Measurements from ENCODE around the gene MAP3K7CL.

Gene MAP3K7CL

GRCh38 chr21:29170944-29171343 is 40.5 kb downstream of the MAP3K7CL start:
- no peak for DNase-seq

DNA sequence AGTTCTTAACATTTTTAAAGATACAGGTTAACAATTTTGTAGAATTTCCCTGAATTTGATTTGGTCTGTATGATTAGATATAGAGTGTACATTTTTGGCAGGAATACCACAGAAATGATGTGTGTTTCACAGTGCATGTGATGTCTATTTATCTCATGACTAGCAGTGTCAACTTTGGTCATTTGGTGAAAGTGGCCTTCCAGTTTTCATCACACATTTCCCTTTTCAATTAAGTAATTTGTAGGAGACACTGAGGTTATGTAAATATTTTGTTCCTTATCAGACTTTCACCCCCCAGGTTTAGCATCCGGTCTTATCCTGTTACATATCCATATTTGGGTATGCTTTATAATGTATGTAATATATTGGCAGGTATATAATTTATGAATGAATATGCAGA is 41.8 kb downstream of the MAP3K7CL start:
- no peak for DNase-seq

- DNase-seq, result peak; percentile 9
Measured at GRCh38 chr21:29174607-29175013, 44.2 kb downstream of the MAP3K7CL start.

DNA sequence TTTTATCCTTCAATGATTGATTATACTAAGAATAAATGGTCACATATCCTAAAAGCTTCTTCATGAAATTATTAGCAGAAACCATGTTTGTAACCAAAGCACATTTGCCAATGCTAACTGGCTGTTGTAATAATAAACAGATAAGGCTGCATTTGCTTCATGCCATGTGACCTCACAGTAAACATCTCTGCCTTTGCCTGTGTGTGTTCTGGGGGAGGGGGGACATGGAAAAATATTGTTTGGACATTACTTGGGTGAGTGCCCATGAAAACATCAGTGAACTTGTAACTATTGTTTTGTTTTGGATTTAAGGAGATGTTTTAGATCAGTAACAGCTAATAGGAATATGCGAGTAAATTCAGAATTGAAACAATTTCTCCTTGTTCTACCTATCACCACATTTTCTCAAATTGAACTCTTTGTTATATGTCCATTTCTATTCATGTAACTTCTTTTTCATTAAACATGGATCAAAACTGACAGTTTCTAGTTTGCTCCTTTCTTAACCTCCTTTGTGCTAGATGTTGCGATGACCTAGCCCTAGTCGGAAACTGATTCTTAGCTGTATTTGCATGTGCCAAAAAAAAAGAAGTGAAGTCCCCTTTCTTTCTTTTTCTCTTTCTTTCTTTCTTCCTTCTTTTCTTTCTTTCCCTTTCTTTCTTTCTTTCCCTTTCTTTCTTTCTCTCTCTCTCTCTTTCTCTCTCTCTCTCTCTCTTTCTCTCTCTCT is 45.1 kb downstream of the MAP3K7CL start:
- DNase-seq, result peak; percentile 32

- DNase-seq, result no peak
Measured at GRCh38 chr21:29176471-29177120, 46.2 kb downstream of the MAP3K7CL start.

DNA sequence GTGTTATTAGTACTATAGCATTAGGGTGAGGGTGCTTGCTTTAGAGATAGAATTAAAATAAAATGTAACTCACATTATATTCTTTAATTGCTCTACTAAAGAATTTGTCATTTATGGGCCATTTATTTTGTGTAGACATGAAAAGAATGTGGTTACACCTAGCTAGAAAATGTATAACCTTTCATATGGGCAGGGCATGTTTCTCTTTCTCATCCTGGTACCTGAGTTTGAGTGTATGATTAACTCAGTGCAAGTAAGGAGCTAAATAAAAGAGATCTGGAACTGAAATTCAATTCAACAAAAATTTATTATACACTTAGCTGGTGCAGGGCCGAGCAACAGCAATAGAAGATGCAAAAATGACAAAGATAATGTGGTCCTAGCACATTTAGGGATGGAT is 47.4 kb downstream of the MAP3K7CL start:
- no peak for DNase-seq

DNA sequence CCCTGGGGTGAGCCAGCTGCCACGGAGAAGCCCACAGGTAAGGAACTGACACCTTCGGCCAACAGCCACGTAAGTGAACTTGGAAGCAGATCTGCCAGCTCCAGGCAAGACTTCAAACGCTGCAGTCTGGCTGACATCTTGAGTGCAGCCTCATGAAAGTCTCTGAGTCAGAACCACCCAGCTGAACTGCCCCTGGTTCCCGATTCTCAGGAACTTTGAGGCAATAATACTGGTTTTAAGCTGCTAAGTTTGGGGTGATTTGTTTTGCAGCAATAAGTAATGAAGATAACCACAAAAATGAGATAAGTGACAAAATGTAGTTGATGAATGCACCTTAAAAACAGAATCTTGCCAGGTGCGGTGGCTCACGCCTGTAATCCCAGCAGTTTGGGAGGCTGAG is 48.5 kb downstream of the MAP3K7CL start:
- no peak for DNase-seq

DNA sequence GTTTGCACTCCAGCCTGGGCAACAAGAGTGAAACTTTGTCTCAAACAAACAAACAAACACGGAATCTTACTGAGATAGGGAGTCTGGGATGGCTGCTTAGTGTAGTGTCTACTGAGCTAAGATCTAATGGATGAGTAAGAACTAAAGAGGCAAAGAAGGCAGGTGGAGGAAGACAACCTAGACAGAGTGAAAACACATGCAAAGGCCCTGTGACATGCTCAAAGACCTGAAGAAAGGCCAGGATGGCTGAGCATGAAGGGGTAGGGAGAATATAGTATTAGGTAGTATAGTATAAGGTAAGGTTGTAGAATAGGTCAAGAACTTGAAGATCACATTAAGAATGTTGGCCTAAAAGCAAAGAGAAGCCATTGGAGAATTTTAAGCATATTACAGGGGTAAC is 49.1 kb downstream of the MAP3K7CL start:
- no peak for DNase-seq

- DNase-seq, result peak; percentile 87
Measured at GRCh38 chr21:29181799-29182470, 51.5 kb downstream of the MAP3K7CL start.

DNA sequence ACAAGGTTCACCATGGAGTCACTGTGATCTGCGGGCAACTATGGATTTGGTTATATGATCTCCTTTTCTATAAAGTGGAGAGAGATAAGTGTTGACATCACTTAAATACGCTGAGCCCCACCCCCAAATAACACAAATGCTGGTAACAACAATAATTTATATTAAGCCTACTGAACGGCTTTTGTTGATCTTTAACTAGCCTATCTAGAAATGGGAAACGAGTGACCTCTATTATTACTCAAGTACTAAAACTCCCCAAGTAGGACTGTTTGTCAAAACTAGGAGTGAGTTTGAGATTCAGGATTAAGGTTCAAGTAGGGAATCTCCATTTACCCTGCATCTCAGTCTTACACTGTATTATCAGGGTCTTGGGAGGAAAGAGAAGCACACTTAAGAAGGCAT is 52.2 kb downstream of the MAP3K7CL start:
- DNase-seq, result peak; percentile 19

DNA sequence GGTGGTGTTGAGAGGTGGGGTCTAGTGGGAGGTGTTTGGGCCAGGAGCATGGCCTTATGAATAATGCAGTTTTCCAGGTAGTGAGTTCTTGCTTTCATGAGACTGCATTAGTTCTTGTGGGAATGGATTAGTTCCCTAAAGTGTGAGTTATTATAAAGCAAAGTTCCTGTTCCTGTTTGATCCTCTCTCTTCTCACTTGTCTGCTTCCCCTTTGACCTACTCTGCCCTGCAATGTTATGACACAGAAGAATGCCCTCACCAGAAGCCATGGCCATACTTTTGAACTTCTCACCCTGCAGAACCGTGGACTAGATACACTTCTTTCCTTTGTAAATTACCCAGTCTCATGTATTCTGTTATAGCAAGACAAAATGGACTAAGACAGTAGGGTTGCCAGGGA is 53.6 kb downstream of the MAP3K7CL start:
- DNase-seq, result no peak

DNA sequence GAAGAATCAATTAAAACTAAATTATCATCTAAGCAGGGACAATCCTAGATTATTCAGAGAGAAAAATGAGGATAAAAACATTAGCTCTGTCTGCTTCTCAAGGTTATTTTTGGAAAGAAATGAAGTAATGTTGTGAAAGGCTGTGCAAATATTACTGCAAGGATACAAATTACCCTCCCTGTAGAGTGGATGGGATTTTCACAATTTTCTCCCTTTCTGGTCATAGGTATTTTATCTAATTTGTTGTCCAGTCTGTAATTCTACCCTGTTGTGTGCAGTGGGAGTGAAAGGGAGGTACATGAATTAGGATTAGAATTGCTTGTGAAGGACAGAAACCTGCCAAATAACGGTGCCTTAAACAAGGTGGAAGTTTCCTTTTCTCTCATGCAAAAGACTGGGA is 54.7 kb downstream of the MAP3K7CL start:
- no peak for DNase-seq

DNA sequence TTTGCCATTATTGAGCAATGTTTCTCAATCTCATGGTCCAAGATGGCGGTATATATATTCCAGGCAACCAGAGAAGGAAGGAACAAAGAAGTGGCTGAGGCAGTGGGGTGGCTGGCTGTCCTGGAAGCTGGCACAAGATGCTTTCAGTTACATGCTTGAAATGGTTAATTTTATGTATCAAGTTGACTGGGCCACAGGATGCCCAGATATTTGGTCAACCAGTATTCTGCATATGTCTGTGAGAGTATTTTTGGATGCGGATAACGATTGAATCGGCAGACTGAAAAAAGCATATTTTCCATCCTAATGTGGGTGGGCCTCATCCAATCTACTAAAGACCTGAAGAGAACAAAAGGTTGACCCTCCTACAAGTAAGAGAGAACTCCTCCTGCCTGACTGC is 55.2 kb downstream of the MAP3K7CL start:
- no peak for DNase-seq

- DNase-seq, result peak; percentile 15
Measured at GRCh38 chr21:29186246-29186645, 55.8 kb downstream of the MAP3K7CL start.

GRCh38 chr21:29187944-29188343 is 57.5 kb downstream of the MAP3K7CL start:
- DNase-seq, result peak; percentile 95

GRCh38 chr21:29189353-29189752 is 58.9 kb downstream of the MAP3K7CL start:
- peak; percentile 52 for DNase-seq

GRCh38 chr21:29190923-29191331 is 60.5 kb downstream of the MAP3K7CL start:
- peak; percentile 50 for DNase-seq

DNA sequence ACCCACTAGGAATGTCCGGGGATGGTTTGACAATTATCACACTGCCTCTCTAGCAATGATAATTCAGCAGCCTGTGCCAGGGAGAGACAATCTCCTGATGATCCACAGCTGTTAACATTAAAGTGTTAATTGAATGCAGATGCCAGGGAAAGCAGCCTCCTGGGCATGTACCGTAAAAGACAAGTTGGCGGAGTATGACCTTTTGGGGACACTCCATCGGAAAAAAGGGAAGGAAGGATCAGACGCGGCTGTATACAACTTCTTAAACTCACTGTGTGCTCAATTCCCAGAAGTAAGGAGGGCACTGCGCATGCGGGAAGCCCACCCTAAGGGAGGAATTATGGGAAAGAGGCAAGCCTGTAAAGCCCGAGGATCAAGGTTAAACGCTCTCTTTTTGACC is 62.6 kb downstream of the MAP3K7CL start:
- DNase-seq, result peak; percentile 51

GRCh38 chr21:29193901-29194300 is 63.5 kb downstream of the MAP3K7CL start:
- no peak for DNase-seq

- DNase-seq, result no peak
Measured at GRCh38 chr21:29194342-29194741, 63.9 kb downstream of the MAP3K7CL start.

DNA sequence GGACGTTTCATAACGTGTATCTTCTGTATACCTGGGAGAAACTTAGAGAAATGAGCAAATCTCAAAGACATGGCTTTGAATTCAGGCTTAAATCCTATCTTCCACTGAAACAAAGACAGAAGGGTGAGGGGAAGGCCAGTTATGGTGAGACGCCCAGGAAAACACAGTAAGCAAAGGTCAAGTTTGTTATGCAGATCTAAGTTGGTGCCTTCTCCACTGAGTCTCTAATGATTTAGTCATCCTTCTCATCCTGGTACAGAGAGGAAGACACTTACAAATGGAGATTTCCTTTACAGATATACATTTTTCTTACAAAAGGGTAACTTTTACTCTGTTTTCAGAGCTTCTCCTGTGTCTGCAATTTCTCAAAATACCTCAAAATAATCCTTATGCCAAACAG is 64.4 kb downstream of the MAP3K7CL start:
- peak; percentile 61 for DNase-seq

DNA sequence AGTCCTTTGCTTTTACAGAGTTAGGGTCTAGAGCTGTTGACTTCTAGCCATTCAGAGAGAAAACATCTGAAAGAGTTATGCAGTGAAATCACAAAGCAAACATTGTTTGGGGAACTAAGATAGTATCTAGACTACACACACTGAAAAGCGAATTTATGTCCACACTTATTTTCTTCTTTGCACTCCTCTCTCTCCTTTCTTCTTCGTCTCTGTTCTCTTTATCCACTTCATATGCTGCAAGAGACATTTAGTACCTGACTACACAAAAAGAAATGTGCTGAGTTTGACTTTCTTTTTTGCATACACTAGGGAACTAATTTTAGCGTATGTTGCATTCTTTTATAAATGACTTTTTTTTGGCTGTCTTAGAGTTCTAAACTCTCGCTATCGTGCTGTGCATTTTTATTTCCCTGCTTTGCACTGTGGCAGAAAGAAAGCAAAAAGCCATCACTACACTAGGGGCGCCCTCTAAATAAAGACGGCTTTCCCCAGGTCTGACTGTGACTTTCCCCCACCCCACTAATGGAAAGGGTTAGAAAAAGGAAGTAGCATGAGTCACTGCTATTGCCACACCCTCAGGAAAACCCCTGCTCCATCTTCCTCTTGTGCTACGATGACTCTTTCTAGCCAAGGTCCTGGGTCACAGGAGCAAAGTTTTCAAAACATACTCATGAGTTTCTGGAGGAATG is 65.7 kb downstream of the MAP3K7CL start:
- DNase-seq, result peak; percentile 97

DNA sequence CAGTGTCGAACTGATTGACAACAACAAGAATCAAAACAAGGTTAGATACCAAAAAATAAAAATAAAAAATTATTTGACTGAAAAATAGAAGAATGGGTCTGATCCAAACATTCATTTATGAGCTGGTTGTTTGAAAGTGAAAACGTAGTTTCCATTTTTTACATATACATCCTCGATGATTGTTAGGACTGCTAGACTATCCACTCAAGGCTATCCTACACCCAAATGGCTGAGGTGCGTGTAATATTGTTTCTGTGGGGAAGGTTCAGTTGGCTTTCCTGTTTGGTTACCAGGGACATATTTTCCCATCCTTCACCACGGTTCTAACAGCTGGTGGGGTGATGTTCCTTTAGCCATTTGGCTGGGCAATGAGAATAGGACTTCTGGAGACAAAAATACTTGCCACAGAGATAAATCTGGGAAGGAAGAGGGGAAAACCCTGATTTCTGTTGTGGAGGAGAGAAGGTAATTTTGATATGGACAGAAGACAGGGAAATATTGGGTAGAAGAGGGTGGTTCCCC is 66.3 kb downstream of the MAP3K7CL start:
- no peak for DNase-seq
